Uterus (tissue), 4 donors: ENCODE data around the gene YIPF5. TPM values are rescaled to one million over a fixed set of nuclear protein-coding genes. Genes with fewer than 3 reads are reported as not detected.

Experiments
- DNase-seq, 2 donors: peaks; one replicate each; pipeline ENCODE4 v3.0.0-alpha.2; 2019 to 2020
- H3K27ac ChIP-seq, 2 donors: fragments of 200-600 bp; sonication (generic); 1 replicate in 1 of 2; 2 replicates in 1 of 2; pipeline ENCODE4 v1.5.1; 2016 to 2018
- H3K27me3 ChIP-seq, 2 donors: fragments of 200-600 bp; sonication (generic); one replicate each; pipeline ENCODE4 v1.5.1; 2018 to 2019; ENCODE audit warnings: control low read depth in 1 of 2
- H3K36me3 ChIP-seq, 2 donors: fragments of 200-600 bp; sonication (generic); one replicate each; pipeline ENCODE4 v1.5.1; 2019; ENCODE audit warnings: control low read depth in 1 of 2
- H3K4me1 ChIP-seq, 2 donors: fragments of 200-600 bp; sonication (generic); one replicate each; pipeline ENCODE4 v1.5.1; 2018 to 2019; ENCODE audit warnings: control low read depth in 1 of 2
- H3K4me3 ChIP-seq, 2 donors: fragments of 200-600 bp; sonication (generic); 1 replicate in 1 of 2; 2 replicates in 1 of 2; pipeline ENCODE4 v1.5.1; 2018 to 2019; ENCODE audit warnings: mild to moderate bottlenecking in 1 of 2
- H3K9me3 ChIP-seq, 2 donors: fragments of 200-600 bp; sonication (generic); one replicate each; pipeline ENCODE4 v1.5.1; 2019; ENCODE audit warnings: control low read depth in 1 of 2
- CTCF ChIP-seq, 4 experiments: fragments of 200-600 bp in 2 of 4; fragments of 450-650 bp in 2 of 4; sonication (generic) in 2 of 4; IDR thresholded peaks; one replicate each; pipeline ENCODE4 v1.5.1; 2016 to 2019; ENCODE audit warnings: antibody characterized with exemption in 4 of 4, mild to moderate bottlenecking in 2 of 4, moderate library complexity in 1 of 4
- POLR2A ChIP-seq, 2 donors: fragments of 450-650 bp; IDR thresholded peaks; one replicate each; pipeline ENCODE4 v1.6.1; 2016; ENCODE audit warnings: antibody characterized with exemption in 2 of 2, mild to moderate bottlenecking in 1 of 2, moderate library complexity in 1 of 2
- intact Hi-C: fragments of 100-400 bp; cut with DNase I; formaldehyde crosslinking; loops from one replicate; pipeline ENCODE4 v1.15.1; 2023; ENCODE audit warnings: low total_unique reads
- total RNA-seq, 4 donors: library from RNA; depleted of rRNA in 3 of 4; stranded (reverse); fragments of >200 nt in 3 of 4; gene quantifications; one replicate each; pipeline versions ENCODE4 v1.1.0 to v1.2.4, GENCODE V29; 2014 to 2023
- donor health status: DM: yes; HTN: yes; CAD: no.

Gene YIPF5
- total RNA-seq, 4 donors from 2014 or later: 33.5 to 164 (median 86.3) TPM

- Histone ChIP-seq H3K9me3 (no peaks in the 10 kb centered on the region), H3K4me3 (no peak overlapping the region), H3K27me3 (no peaks in the 10 kb centered on the region), H3K4me1 (no peaks in the 10 kb centered on the region), H3K27ac (no peak overlapping the region), H3K36me3 (no peaks in the 10 kb centered on the region)
- no peak for TF ChIP-seq POLR2A (IDR thresholded peaks at IDR 0.05)
- TF ChIP-seq CTCF (IDR thresholded peaks at IDR 0.05): no peak
- intact Hi-C loops: no loop called here
- DNase-seq: no peak
Measured at GRCh38 chr5:144151026-144151425, 19.4 kb downstream of the YIPF5 start.

GRCh38 chr5:144144956-144145751 is 25.3 kb downstream of the YIPF5 start:
- intact Hi-C loops: no loop called here
- TF ChIP-seq POLR2A (IDR thresholded peaks at IDR 0.05) (no peak), CTCF (IDR thresholded peaks at IDR 0.05) (no peak)
- Histone ChIP-seq H3K4me3 (no peak overlapping the region), H3K27me3 (no peaks in the 10 kb centered on the region), H3K4me1 (no peaks in the 10 kb centered on the region), H3K9me3 (no peaks in the 10 kb centered on the region), H3K36me3 (no peaks in the 10 kb centered on the region), H3K27ac (peak overlapping the region in 1 of 2 donors; percentile 62)
- DNase-seq: no peak

- no peaks in the 10 kb centered on the region for H3K36me3 ChIP-seq
- no peaks in the 10 kb centered on the region for H3K27me3 ChIP-seq
- no peaks in the 10 kb centered on the region for H3K9me3 ChIP-seq
- no peaks in the 10 kb centered on the region for H3K4me1 ChIP-seq
- H3K4me3 ChIP-seq: no peak overlapping the region
- TF ChIP-seq CTCF (IDR thresholded peaks at IDR 0.05): no peak
- TF ChIP-seq POLR2A (IDR thresholded peaks at IDR 0.05): no peak
- no peak for DNase-seq
- intact Hi-C loops: no loop called here
- H3K27ac ChIP-seq: no peak overlapping the region
Measured at GRCh38 chr5:144143625-144144024, 26.8 kb downstream of the YIPF5 start.

- Histone ChIP-seq H3K4me1 (no peaks in the 10 kb centered on the region), H3K27ac (no peak overlapping the region), H3K4me3 (no peak overlapping the region), H3K27me3 (no peaks in the 10 kb centered on the region), H3K36me3 (no peaks in the 10 kb centered on the region), H3K9me3 (no peaks in the 10 kb centered on the region)
- no peak for TF ChIP-seq POLR2A (IDR thresholded peaks at IDR 0.05)
- TF ChIP-seq CTCF (IDR thresholded peaks at IDR 0.05): no peak
- no peak for DNase-seq
- intact Hi-C loops: no loop called here
Measured at GRCh38 chr5:144142824-144143162, 27.7 kb downstream of the YIPF5 start.

- TF ChIP-seq POLR2A (IDR thresholded peaks at IDR 0.05) (no peak), CTCF (IDR thresholded peaks at IDR 0.05) (peak; percentile 40 to 62 (median 52))
- Histone ChIP-seq H3K4me1 (no peaks in the 10 kb centered on the region), H3K9me3 (no peaks in the 10 kb centered on the region), H3K4me3 (no peak overlapping the region), H3K27me3 (no peaks in the 10 kb centered on the region), H3K27ac (no peak overlapping the region), H3K36me3 (no peaks in the 10 kb centered on the region)
- intact Hi-C loops: no loop called here
- no peak for DNase-seq
Measured at GRCh38 chr5:144142139-144142823, 28.2 kb downstream of the YIPF5 start.
